C4-2B (cell line): Measurements from ENCODE around the gene COPS2.

Experiments
- ZFX ChIP-seq: fragments of 450-650 bp; IDR thresholded peaks from 2 replicates; pipeline ENCODE4 v1.6.1; 2017
- TF ChIP-seq, protein P1 (sequence below): fragments of 450-650 bp; conservative IDR thresholded peaks from 2 replicates; pipeline ENCODE4 v1.5.1; 2017; ENCODE audit warnings: mild to moderate bottlenecking

DNA sequence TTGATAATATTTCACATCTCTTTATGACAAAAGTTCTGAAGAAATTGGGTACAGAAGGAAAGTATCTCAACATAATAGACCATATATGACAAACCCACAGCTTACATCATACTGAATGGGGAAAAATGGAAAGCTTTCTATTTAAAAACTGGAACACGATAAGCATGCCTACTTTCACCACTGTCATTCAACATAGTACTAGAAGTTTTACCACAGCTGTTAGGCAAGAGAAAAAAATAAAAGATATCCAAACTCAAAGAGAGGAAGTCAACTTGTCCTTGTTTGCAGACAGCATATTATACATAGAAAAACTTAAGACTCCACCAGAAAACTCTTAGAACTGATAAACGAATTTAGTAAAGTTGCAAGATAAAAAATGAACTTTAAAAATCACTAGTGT lies 40.3 kb downstream of the COPS2 start:
- TF ChIP-seq, protein P1, sequence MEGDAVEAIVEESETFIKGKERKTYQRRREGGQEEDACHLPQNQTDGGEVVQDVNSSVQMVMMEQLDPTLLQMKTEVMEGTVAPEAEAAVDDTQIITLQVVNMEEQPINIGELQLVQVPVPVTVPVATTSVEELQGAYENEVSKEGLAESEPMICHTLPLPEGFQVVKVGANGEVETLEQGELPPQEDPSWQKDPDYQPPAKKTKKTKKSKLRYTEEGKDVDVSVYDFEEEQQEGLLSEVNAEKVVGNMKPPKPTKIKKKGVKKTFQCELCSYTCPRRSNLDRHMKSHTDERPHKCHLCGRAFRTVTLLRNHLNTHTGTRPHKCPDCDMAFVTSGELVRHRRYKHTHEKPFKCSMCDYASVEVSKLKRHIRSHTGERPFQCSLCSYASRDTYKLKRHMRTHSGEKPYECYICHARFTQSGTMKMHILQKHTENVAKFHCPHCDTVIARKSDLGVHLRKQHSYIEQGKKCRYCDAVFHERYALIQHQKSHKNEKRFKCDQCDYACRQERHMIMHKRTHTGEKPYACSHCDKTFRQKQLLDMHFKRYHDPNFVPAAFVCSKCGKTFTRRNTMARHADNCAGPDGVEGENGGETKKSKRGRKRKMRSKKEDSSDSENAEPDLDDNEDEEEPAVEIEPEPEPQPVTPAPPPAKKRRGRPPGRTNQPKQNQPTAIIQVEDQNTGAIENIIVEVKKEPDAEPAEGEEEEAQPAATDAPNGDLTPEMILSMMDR, result no peak
- TF ChIP-seq ZFX, result no peak
